ENCODE results near the gene GNAT3.
A peak's percentile ranks its signal among the peaks of the same experiment; 100 is the strongest.

Gene GNAT3

DNA sequence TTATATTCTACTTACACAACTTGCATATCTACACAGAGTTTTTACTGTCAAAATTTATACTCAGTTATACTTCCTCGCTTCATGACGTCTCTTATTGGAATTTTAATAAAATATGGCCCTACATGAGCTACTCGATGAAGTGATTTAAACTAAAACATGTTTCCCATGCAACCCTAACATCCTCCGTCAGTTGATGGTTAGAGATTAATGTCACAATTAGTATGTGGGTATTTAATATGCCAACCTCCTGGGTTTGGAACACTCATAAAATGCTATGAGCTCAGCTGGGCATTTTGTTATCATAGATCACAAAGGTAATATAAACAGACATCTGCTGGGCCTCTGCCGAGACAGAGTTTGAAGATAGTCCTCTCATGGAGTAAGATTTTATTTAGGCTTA, 66.5 kb downstream of the GNAT3 start:
- no peaks in the 10 kb centered on the region for H3K27me3 ChIP-seq
- H3K36me3 ChIP-seq, result no peaks in the 10 kb centered on the region
- H3K4me3 ChIP-seq (ENCODE audit: low read depth, low read length), result no peak overlapping the region
- H3K4me1 ChIP-seq, result peaks cover 12% of the 10 kb centered on the region
- DNase-seq, result no peak
- H3K9me3 ChIP-seq, result no peaks in the 10 kb centered on the region
- TF ChIP-seq, protein P1, sequence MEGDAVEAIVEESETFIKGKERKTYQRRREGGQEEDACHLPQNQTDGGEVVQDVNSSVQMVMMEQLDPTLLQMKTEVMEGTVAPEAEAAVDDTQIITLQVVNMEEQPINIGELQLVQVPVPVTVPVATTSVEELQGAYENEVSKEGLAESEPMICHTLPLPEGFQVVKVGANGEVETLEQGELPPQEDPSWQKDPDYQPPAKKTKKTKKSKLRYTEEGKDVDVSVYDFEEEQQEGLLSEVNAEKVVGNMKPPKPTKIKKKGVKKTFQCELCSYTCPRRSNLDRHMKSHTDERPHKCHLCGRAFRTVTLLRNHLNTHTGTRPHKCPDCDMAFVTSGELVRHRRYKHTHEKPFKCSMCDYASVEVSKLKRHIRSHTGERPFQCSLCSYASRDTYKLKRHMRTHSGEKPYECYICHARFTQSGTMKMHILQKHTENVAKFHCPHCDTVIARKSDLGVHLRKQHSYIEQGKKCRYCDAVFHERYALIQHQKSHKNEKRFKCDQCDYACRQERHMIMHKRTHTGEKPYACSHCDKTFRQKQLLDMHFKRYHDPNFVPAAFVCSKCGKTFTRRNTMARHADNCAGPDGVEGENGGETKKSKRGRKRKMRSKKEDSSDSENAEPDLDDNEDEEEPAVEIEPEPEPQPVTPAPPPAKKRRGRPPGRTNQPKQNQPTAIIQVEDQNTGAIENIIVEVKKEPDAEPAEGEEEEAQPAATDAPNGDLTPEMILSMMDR (IDR thresholded peaks at IDR 0.05; ENCODE audit: low read depth, low read length), result no peak

DNA sequence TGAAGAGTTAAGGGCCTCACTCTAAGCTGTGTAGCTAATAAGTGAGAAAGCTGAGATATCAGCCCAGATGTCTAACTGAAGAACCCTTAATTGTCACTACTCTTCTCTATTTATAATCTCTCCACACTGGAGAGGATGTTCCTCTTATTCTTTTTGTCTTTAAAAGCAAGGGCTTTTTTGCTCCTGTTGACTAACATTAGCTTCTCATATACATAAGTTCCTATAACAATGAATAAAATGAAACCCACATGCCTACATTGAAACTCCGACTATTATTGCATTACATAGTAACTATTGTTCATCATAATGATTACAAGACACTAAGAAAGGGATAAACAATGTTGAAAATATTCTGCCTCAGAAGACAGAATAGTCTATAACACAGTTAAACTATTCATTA, 67.1 kb downstream of the GNAT3 start:
- H3K27me3 ChIP-seq, result no peaks in the 10 kb centered on the region
- H3K4me1 ChIP-seq, result peaks cover 15% of the 10 kb centered on the region
- TF ChIP-seq, protein P1 (IDR thresholded peaks at IDR 0.05; ENCODE audit: low read depth, low read length), result no peak
- H3K4me3 ChIP-seq (ENCODE audit: low read depth, low read length), result no peak overlapping the region
- no peaks in the 10 kb centered on the region for H3K9me3 ChIP-seq
- no peak for DNase-seq
- H3K36me3 ChIP-seq, result no peaks in the 10 kb centered on the region

DNA sequence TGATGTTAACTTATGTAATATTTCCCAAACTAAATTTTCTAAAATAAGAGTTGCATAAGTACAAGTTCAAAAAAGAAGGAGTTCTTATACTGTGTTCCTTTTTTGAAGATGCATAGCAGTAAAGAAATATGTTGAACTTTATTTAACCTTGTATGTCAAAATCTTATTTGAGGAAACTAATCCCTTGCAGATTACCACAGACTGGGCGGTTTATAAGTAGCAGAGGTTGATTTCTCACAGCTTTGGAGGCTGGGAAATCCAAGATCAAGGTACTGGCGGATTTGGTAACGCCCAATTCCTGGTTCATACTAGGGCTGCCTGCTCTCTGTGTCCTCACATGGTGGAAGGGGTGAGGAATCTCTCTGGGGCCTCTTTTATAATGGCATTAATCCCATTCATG, 68.5 kb downstream of the GNAT3 start:
- Histone ChIP-seq H3K9me3 (no peaks in the 10 kb centered on the region), H3K27me3 (no peaks in the 10 kb centered on the region), H3K4me1 (peaks cover 16% of the 10 kb centered on the region), H3K4me3 (ENCODE audit: low read depth, low read length) (no peak overlapping the region), H3K36me3 (no peaks in the 10 kb centered on the region)
- no peak for DNase-seq
- TF ChIP-seq, protein P1 (IDR thresholded peaks at IDR 0.05; ENCODE audit: low read depth, low read length), result no peak

DNA sequence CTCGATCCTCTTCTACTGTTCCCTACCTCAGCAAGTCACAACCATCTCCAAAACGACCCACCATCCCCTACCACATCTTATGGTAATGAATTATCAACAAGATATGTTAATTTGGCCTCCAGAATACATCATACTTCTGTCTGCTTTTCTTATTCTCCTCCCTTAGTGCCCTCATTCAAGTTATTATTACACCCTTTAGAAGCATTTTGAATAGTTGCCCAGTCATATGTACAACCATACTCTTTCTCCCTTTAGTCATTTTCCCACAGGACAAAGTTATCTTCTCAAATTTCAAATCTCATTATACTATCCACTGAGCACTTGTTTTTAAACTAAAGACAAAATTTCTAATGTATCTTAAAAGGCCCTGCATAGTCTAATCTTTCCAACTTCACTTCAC, 71.0 kb downstream of the GNAT3 start:
- TF ChIP-seq, protein P1 (IDR thresholded peaks at IDR 0.05; ENCODE audit: low read depth, low read length), result no peak
- DNase-seq, result no peak
- Histone ChIP-seq H3K4me3 (ENCODE audit: low read depth, low read length) (no peak overlapping the region), H3K36me3 (no peaks in the 10 kb centered on the region), H3K4me1 (peaks cover 16% of the 10 kb centered on the region), H3K27me3 (no peaks in the 10 kb centered on the region), H3K9me3 (no peaks in the 10 kb centered on the region)

DNA sequence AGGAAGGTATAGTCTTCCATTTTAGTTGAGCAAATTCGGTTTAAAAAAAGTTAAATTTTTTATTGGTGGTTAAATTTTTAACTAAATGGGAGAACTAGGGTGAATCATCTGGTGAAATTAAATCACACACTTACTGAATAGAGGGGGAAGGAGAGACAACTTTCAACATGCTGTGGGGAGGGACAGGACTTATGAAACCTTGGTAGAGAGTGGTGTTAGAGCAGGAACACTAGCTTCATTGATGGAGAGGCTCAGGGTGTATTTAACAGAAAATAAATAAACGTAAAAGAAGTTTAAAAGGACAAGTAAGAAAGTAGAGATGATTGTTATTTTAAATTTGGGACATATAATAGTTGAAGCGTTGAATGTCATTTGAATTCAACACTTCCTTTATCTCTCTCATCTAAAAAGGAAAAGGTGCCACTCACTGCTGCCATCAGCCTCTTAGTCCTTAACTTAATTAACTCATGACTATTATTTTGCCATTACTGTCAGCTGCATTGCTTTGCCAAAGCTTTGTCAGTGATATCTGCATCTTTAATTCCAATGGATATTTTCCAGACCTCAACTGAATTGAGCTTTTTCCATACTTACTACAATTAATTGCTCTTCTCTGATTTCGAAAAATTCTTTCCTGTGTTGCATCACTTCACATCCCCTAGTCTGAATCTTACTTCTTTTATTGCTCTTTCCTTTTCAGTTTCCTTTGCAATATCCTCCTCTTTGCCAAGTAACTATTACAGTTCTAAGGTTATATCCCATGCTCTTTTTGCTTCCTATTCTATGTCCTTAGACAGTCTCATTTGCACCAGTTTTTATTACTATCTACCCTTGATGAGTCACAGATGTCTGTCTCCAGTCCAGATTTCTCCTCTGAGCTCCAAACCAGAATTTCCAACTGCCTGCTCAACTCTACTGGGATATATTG, 71.7 kb downstream of the GNAT3 start:
- Histone ChIP-seq H3K4me3 (ENCODE audit: low read depth, low read length) (peak overlapping the region; percentile 13; the same call in 1 of the 2 replicates), H3K4me1 (peaks cover 13% of the 10 kb centered on the region), H3K36me3 (no peaks in the 10 kb centered on the region), H3K9me3 (no peaks in the 10 kb centered on the region), H3K27me3 (no peaks in the 10 kb centered on the region)
- DNase-seq, result peak; percentile 45
- TF ChIP-seq, protein P1 (IDR thresholded peaks at IDR 0.05; ENCODE audit: low read depth, low read length), result no peak

DNA sequence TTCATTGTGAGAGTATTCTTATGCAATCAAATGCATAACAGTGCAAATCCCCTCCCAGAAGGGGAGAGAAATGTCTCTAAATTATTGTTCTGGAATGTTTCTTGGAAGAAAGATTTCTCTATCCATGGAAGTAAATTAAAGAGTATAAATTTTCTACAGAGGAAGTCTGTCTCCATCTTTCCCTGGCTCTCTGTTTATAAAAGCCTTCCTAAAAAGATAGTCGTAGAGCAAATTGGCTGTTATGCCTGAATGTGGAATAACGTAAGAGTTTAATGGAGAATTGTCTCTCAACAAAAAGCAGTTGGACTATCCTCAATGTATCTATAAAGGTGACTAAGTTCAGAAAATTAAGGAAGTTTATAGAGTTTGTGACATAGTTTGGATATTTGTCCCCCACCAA, 76.3 kb downstream of the GNAT3 start:
- Histone ChIP-seq H3K9me3 (no peaks in the 10 kb centered on the region), H3K4me3 (ENCODE audit: low read depth, low read length) (no peak overlapping the region), H3K36me3 (no peaks in the 10 kb centered on the region), H3K4me1 (peaks cover 6% of the 10 kb centered on the region), H3K27me3 (no peaks in the 10 kb centered on the region)
- DNase-seq, result no peak
- TF ChIP-seq, protein P1 (IDR thresholded peaks at IDR 0.05; ENCODE audit: low read depth, low read length), result no peak
